Peyer's patch (tissue), 4 donors: Measurements from ENCODE around the gene NOS1AP.

ENCODE experiments used
- CTCF ChIP-seq, 6 experiments: fragments of 450-650 bp in 4 of 6; fragments of 200-600 bp in 2 of 6; sonication (generic) in 1 of 6; IDR thresholded peaks; one replicate each; pipeline ENCODE4 v1.5.1; 2017 to 2019; ENCODE audit warnings: antibody characterized with exemption in 6 of 6, mild to moderate bottlenecking in 3 of 6, moderate library complexity in 1 of 6
- POLR2A ChIP-seq, 2 donors: fragments of 450-650 bp; IDR thresholded peaks; one replicate each; pipeline ENCODE4 v1.5.1; 2017; ENCODE audit warnings: antibody characterized with exemption in 2 of 2, mild to moderate bottlenecking in 2 of 2, moderate library complexity in 2 of 2

- TF ChIP-seq POLR2A (IDR thresholded peaks at IDR 0.05) (no peak), CTCF (IDR thresholded peaks at IDR 0.05) (no peak)
These were observed 46.3 kb upstream of the NOS1AP start for GRCh38 chr1:162023181-162023546.
